Pancreas (tissue), 10 donors: Measurements from ENCODE around the gene INPP5A. TPM values are rescaled to one million over a fixed set of nuclear protein-coding genes. Genes with fewer than 3 reads are reported as not detected.

Source experiments
- ATAC-seq, 4 donors: fragments of 200-7000 bp; cut with Tn5 transposase; one replicate each; pipeline versions ENCODE4 v1.8.0 to v1.9.1; 2020; ENCODE audit warnings: mild to moderate bottlenecking in 4 of 4, moderate library complexity in 4 of 4
- DNase-seq, 6 donors: peaks; one replicate each; pipeline ENCODE4 v3.0.0-alpha.2; 2020
- FAIRE-seq: peaks from 2 replicates; lab custom pipeline; 2012; peaks lifted over from hg19 to GRCh38; lab: Jason Lieb, UNC
- H3K27ac ChIP-seq, 4 donors: fragments of 200-600 bp; sonication (generic); 1 replicate in 3 of 4; 2 replicates in 1 of 4; pipeline versions ENCODE4 v1.5.0 to v1.8.0; 2020
- H3K27me3 ChIP-seq, 4 donors: fragments of 200-600 bp; one replicate each; pipeline ENCODE4 v1.8.0; 2021
- H3K36me3 ChIP-seq, 3 donors: fragments of 200-600 bp; sonication (generic) in 1 of 3; one replicate each; pipeline versions ENCODE4 v1.5.0 to v1.8.0; 2020 to 2021
- H3K4me1 ChIP-seq, 3 donors: fragments of 200-600 bp; one replicate each; pipeline ENCODE4 v1.8.0; 2021
- H3K4me3 ChIP-seq, 4 donors: fragments of 200-600 bp; sonication (generic) in 2 of 4; one replicate each; pipeline versions ENCODE4 v1.5.0 to v1.8.0; 2020 to 2021
- H3K9me3 ChIP-seq, 4 donors: fragments of 200-600 bp; one replicate each; pipeline ENCODE4 v1.8.0; 2021
- CTCF ChIP-seq, 4 donors: fragments of 200-600 bp; sonication (generic) in 3 of 4; IDR thresholded peaks; one replicate each; pipeline versions ENCODE4 v1.5.0 to v1.8.0; 2021; ENCODE audit warnings: antibody characterized with exemption in 4 of 4
- WGBS, 2 donors: extraction: QIAGEN DNeasy Blood & Tissue Kit; methylation state at CpG; one replicate each; pipeline ENCODE4 v1.1.7; 2013; 5-methylcytosine and 5-hydroxymethylcytosine counted together
- intact Hi-C, 3 donors: fragments of 100-400 bp; cut with DNase I; formaldehyde crosslinking; loops; one replicate each; pipeline versions ENCODE4 v1.11.1 to v1.14.2; 2022
- polyA plus RNA-seq, 2 donors: library from polyadenylated mRNA; stranded (reverse); fragments of 200-250 nt; gene quantifications; one replicate each; pipeline ENCODE4 v1.2.3, GENCODE V29; 2013
- total RNA-seq, 6 donors: library from RNA; stranded (reverse); fragmentation: NEBNext Ultra II Directional in 4 of 6; extraction: Animal tissue kit (Norgen Biotek cat#: 25700) in 4 of 6; gene quantifications; one replicate each; pipeline versions ENCODE4 v1.2.1 to v1.2.4, GENCODE V29; 2021 to 2023
- donor health status: healthy with polysubstance abuse.
- donor health status: DM: no; HTN: no; CAD: no; lungs with moderate emphysema.
- donor health status: DM: no; HTN: no; CAD: no.
- donor health status: control.
- donor health status: control.
- donor health status: Bipolar disorder and iron deficiency.
- donor health status: DM: yes; HTN: yes; CAD: no.
- donor health status: DM: no; HTN: no; CAD: no.
- donor health status: DM: no; HTN: no; CAD: no.
- donor health status: DM: yes; HTN: yes; CAD: no.

INPP5A gene
- total and polyA plus RNA-seq, 8 donors, result 5.9 to 15.6 (median 11.3) TPM

DNA sequence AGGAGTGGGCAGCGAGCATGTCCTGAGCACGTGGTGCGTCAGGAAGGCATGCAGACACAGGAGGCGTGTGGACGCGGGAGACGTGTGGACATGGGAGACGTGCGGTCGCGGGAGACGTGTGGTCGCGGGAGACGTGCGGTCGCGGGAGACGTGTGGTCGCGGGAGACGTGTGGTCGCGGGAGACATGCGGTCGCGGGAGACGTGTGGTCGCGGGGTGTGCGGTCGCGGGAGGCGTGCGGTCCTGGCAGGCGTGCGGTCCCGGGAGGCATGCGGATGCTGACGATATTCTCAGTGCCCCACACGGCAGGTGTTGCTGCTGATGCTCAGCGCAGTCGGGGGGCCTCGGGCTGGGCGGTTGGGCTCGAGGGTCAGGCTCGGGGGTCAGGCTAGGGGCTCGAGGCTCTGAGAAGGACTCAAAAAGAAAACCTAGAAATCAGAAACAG is 154.1 kb downstream of the INPP5A start:
- ATAC-seq (no peak), FAIRE-seq (no peak), DNase-seq (peak in 2 of 6 donors; percentile 0 to 41)
- Histone ChIP-seq H3K4me1 (no peaks in the 10 kb centered on the region), H3K27ac (no peak overlapping the region), H3K4me3 (no peak overlapping the region), H3K9me3 (no peaks in the 10 kb centered on the region), H3K27me3 (no peaks in the 10 kb centered on the region), H3K36me3 (no peaks in the 10 kb centered on the region)
- TF ChIP-seq CTCF (IDR thresholded peaks at IDR 0.05), result no peak
- 98% methylated on average over 48 of the region's 48 CpGs for WGBS, 2 donors
- intact Hi-C loops, result no loop called here

GRCh38 chr10:132692311-132692710 is 154.7 kb downstream of the INPP5A start:
- DNase-seq, result no peak
- ATAC-seq, result no peak
- WGBS, 2 donors, result 77 to 84% methylated on average over 2 of the region's 2 CpGs

GRCh38 chr10:132693676-132694075 is 156.1 kb downstream of the INPP5A start:
- Histone ChIP-seq H3K27ac (no peak overlapping the region), H3K36me3 (no peaks in the 10 kb centered on the region), H3K4me1 (no peaks in the 10 kb centered on the region), H3K9me3 (no peaks in the 10 kb centered on the region), H3K4me3 (no peak overlapping the region), H3K27me3 (no peaks in the 10 kb centered on the region)
- TF ChIP-seq CTCF (IDR thresholded peaks at IDR 0.05), result no peak
- FAIRE-seq, result no peak
- intact Hi-C loops, result no loop called here
- DNase-seq, result no peak
- no peak for ATAC-seq

More at GRCh38 chr10:132692311-132692710, 154.7 kb downstream of the INPP5A start:
- H3K4me3 ChIP-seq, result no peak overlapping the region
- H3K4me1 ChIP-seq, result no peaks in the 10 kb centered on the region
- no peak overlapping the region for H3K27ac ChIP-seq
- H3K9me3 ChIP-seq, result no peaks in the 10 kb centered on the region
- no peaks in the 10 kb centered on the region for H3K36me3 ChIP-seq
- intact Hi-C loops, result no loop called here
- H3K27me3 ChIP-seq, result no peaks in the 10 kb centered on the region
- no peak for FAIRE-seq
- no peak for TF ChIP-seq CTCF (IDR thresholded peaks at IDR 0.05)

DNA sequence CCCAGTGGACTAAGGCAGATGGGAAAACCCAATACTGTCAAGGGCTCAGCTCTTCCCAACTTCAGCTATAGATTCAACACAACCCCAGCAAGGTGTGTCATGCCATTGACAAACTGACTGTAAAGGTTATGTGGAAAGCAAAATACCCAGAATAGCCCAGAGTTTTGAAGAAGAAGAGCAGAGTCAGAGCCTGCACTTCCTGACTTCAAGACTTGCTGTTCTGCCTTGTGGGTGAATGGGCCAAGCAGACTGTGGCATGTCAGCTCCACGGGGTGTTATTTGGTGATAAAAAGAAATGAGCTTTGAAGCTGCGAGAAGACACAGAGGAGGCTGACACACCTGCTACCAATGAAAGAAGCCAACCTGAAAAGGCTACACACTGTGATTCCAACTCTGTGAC is 158.6 kb downstream of the INPP5A start:
- no peak for DNase-seq
- 93 to 96% methylated on average over 2 of the region's 2 CpGs for WGBS, 2 donors

More for the DNA sequence above, 158.6 kb downstream of the INPP5A start:
- H3K27ac ChIP-seq, result no peak overlapping the region
- intact Hi-C loops, result no loop called here
- no peaks in the 10 kb centered on the region for H3K36me3 ChIP-seq
- H3K27me3 ChIP-seq, result no peaks in the 10 kb centered on the region
- FAIRE-seq, result no peak
- TF ChIP-seq CTCF (IDR thresholded peaks at IDR 0.05), result no peak
- no peak for ATAC-seq
- H3K9me3 ChIP-seq, result no peaks in the 10 kb centered on the region
- no peak overlapping the region for H3K4me3 ChIP-seq
- H3K4me1 ChIP-seq, result no peaks in the 10 kb centered on the region
